Activated T-helper 1 cell treated with anti-CD3 and anti-CD28 coated beads, Interleukin-12 subunit alpha, Interleukin-12 subunit beta, Interleukin-2, Interleukin-4 antibody, amounts not matched to agents 30 ng/mL and 10 ng/mL and 1 ng/mL, durations not matched to agents 14 hours and 24 hours and 36 hours (primary cell): ENCODE results near the gene GLP2R. TPM values are rescaled to one million over a fixed set of nuclear protein-coding genes. Genes with fewer than 3 reads are reported as not detected.

Experiments
- DNase-seq: peaks from one replicate; pipeline ENCODE4 v3.0.0; 2021; ENCODE audit warnings: low spot score
- H3K27ac Mint-ChIP-seq: one replicate; pipeline ENCODE4 v1.8.0; 2021; ENCODE audit warnings: mild to moderate bottlenecking, mixed read lengths
- H3K27me3 Mint-ChIP-seq: one replicate; pipeline ENCODE4 v1.8.0; 2022; ENCODE audit warnings: mild to moderate bottlenecking, moderate library complexity, mixed read lengths; ENCODE audit not compliant: insufficient read depth
- H3K36me3 Mint-ChIP-seq: one replicate; pipeline ENCODE4 v1.8.0; 2021; ENCODE audit warnings: low read depth, mixed read lengths
- H3K4me1 Mint-ChIP-seq: one replicate; pipeline ENCODE4 v1.8.0; 2021; ENCODE audit warnings: low read depth, mixed read lengths
- H3K4me3 Mint-ChIP-seq: one replicate; pipeline ENCODE4 v1.8.0; 2021; ENCODE audit warnings: mild to moderate bottlenecking, moderate library complexity, mixed read lengths
- H3K9me3 Mint-ChIP-seq: one replicate; pipeline ENCODE4 v1.8.0; 2021; ENCODE audit warnings: mixed read lengths
- intact Hi-C: fragments of 100-400 bp; cut with micrococcal nuclease; formaldehyde crosslinking; loops from one replicate; pipeline ENCODE4 v1.15.1; 2024
- total RNA-seq: library from RNA; stranded (reverse); gene quantifications from 2 replicates; pipeline ENCODE4 v1.2.3, GENCODE V29; 2022

The GLP2R gene
- total RNA-seq, 1 donor from 2014 or later = not detected

- Mint-ChIP-seq H3K4me3 (no peak overlapping the region), H3K36me3 (no peaks in the 10 kb centered on the region), H3K9me3 (no peaks in the 10 kb centered on the region), H3K27ac (no peak overlapping the region), H3K4me1 (no peaks in the 10 kb centered on the region), H3K27me3 (no peaks in the 10 kb centered on the region)
- DNase-seq = no peak
- intact Hi-C loops = loop anchor here (10.0 kb wide), 1 partner anchor 366 kb away; no protein-coding TSS in a partner anchor
Measured at GRCh38 chr17:9928601-9929333, 103.0 kb downstream of the GLP2R start.

- Mint-ChIP-seq H3K36me3 (no peaks in the 10 kb centered on the region), H3K27me3 (no peaks in the 10 kb centered on the region), H3K9me3 (no peaks in the 10 kb centered on the region), H3K4me1 (no peaks in the 10 kb centered on the region), H3K4me3 (no peak overlapping the region), H3K27ac (no peak overlapping the region)
- DNase-seq = no peak
- intact Hi-C loops = loop anchor here (10.0 kb wide), 1 partner anchor 365 kb away; no protein-coding TSS in a partner anchor
Measured at GRCh38 chr17:9929871-9930270, 104.1 kb downstream of the GLP2R start.

- intact Hi-C loops = no loop called here
- Mint-ChIP-seq H3K27ac (no peak overlapping the region), H3K9me3 (no peaks in the 10 kb centered on the region), H3K36me3 (no peaks in the 10 kb centered on the region), H3K4me1 (no peaks in the 10 kb centered on the region), H3K4me3 (no peak overlapping the region), H3K27me3 (no peaks in the 10 kb centered on the region)
- DNase-seq = no peak
Measured at GRCh38 chr17:9931144-9931741, 105.5 kb downstream of the GLP2R start.

GRCh38 chr17:9932491-9932890, 106.8 kb downstream of the GLP2R start:
- Mint-ChIP-seq H3K9me3 (no peaks in the 10 kb centered on the region), H3K27ac (no peak overlapping the region), H3K4me3 (no peak overlapping the region), H3K4me1 (no peaks in the 10 kb centered on the region), H3K27me3 (no peaks in the 10 kb centered on the region), H3K36me3 (no peaks in the 10 kb centered on the region)
- no peak for DNase-seq
- intact Hi-C loops = no loop called here

- Mint-ChIP-seq H3K4me1 (no peaks in the 10 kb centered on the region), H3K36me3 (no peaks in the 10 kb centered on the region), H3K27me3 (no peaks in the 10 kb centered on the region), H3K4me3 (no peak overlapping the region), H3K9me3 (no peaks in the 10 kb centered on the region), H3K27ac (no peak overlapping the region)
- intact Hi-C loops = no loop called here
- DNase-seq = no peak
Measured at GRCh38 chr17:9934331-9934730, 108.6 kb downstream of the GLP2R start.

- intact Hi-C loops = no loop called here
- Mint-ChIP-seq H3K27ac (no peak overlapping the region), H3K27me3 (no peaks in the 10 kb centered on the region), H3K4me1 (no peaks in the 10 kb centered on the region), H3K36me3 (no peaks in the 10 kb centered on the region), H3K9me3 (no peaks in the 10 kb centered on the region), H3K4me3 (no peak overlapping the region)
- no peak for DNase-seq
Measured at GRCh38 chr17:9935408-9935807, 109.7 kb downstream of the GLP2R start.

- H3K9me3 Mint-ChIP-seq = no peaks in the 10 kb centered on the region
- no peaks in the 10 kb centered on the region for H3K36me3 Mint-ChIP-seq
- no peak for DNase-seq
- H3K4me1 Mint-ChIP-seq = no peaks in the 10 kb centered on the region
- H3K27ac Mint-ChIP-seq = no peak overlapping the region
- intact Hi-C loops = no loop called here
- no peak overlapping the region for H3K4me3 Mint-ChIP-seq
- no peaks in the 10 kb centered on the region for H3K27me3 Mint-ChIP-seq
Measured at GRCh38 chr17:9936095-9936494, 110.4 kb downstream of the GLP2R start.

GRCh38 chr17:9937241-9937761, 111.6 kb downstream of the GLP2R start:
- no peak for DNase-seq
- no peak overlapping the region for H3K4me3 Mint-ChIP-seq
- H3K27me3 Mint-ChIP-seq = no peaks in the 10 kb centered on the region
- no peaks in the 10 kb centered on the region for H3K36me3 Mint-ChIP-seq
- H3K27ac Mint-ChIP-seq = no peak overlapping the region
- intact Hi-C loops = no loop called here
- H3K9me3 Mint-ChIP-seq = no peaks in the 10 kb centered on the region
- H3K4me1 Mint-ChIP-seq = no peaks in the 10 kb centered on the region

- Mint-ChIP-seq H3K4me1 (no peaks in the 10 kb centered on the region), H3K27ac (no peak overlapping the region), H3K4me3 (no peak overlapping the region), H3K36me3 (no peaks in the 10 kb centered on the region), H3K9me3 (no peaks in the 10 kb centered on the region), H3K27me3 (no peaks in the 10 kb centered on the region)
- no peak for DNase-seq
- intact Hi-C loops = no loop called here
Measured at GRCh38 chr17:9937901-9938300, 112.2 kb downstream of the GLP2R start.

GRCh38 chr17:9938764-9939163, 113.0 kb downstream of the GLP2R start:
- DNase-seq = no peak
- Mint-ChIP-seq H3K4me3 (no peak overlapping the region), H3K4me1 (no peaks in the 10 kb centered on the region), H3K27ac (no peak overlapping the region), H3K27me3 (no peaks in the 10 kb centered on the region), H3K9me3 (no peaks in the 10 kb centered on the region), H3K36me3 (no peaks in the 10 kb centered on the region)
- intact Hi-C loops = no loop called here

GRCh38 chr17:9940841-9941240, 115.1 kb downstream of the GLP2R start:
- no peaks in the 10 kb centered on the region for H3K36me3 Mint-ChIP-seq
- H3K27me3 Mint-ChIP-seq = no peaks in the 10 kb centered on the region
- intact Hi-C loops = no loop called here
- no peak for DNase-seq
- no peak overlapping the region for H3K4me3 Mint-ChIP-seq
- no peaks in the 10 kb centered on the region for H3K4me1 Mint-ChIP-seq
- no peaks in the 10 kb centered on the region for H3K9me3 Mint-ChIP-seq
- H3K27ac Mint-ChIP-seq = no peak overlapping the region

- Mint-ChIP-seq H3K4me3 (no peak overlapping the region), H3K36me3 (no peaks in the 10 kb centered on the region), H3K27me3 (no peaks in the 10 kb centered on the region), H3K27ac (no peak overlapping the region), H3K4me1 (no peaks in the 10 kb centered on the region), H3K9me3 (no peaks in the 10 kb centered on the region)
- DNase-seq = no peak
- intact Hi-C loops = no loop called here
Measured at GRCh38 chr17:9941305-9941704, 115.6 kb downstream of the GLP2R start.
